NB4 (cell line): ENCODE results near the gene NSD1.

Experiments
- DNase-seq: peaks from one replicate; pipeline ENCODE4 v3.0.0; 2010; ENCODE audit warnings: low read depth
- H3K4me3 ChIP-seq: one replicate; pipeline ENCODE4 v1.5.1; 2011; ENCODE audit warnings: mild to moderate bottlenecking, low read depth, low read length, moderate library complexity
- MYC ChIP-seq: IDR thresholded peaks from 2 replicates; pipeline ENCODE4 v1.6.1; 2011; ENCODE audit warnings: low read depth, low read length
- POLR2A ChIP-seq: IDR thresholded peaks from 2 replicates; pipeline ENCODE4 v1.6.1; 2011; ENCODE audit warnings: mild to moderate bottlenecking; ENCODE audit not compliant: insufficient read length; ENCODE audit errors: extremely low read depth
- TF ChIP-seq, protein P1 (sequence below): IDR thresholded peaks from one replicate; pipeline ENCODE4 v1.5.1; 2012; ENCODE audit warnings: low read depth, low read length
- TF ChIP-seq, protein P2 (sequence below): IDR thresholded peaks from 2 replicates; pipeline ENCODE4 v1.6.1; 2011; ENCODE audit warnings: low read depth, low read length

The NSD1 gene

DNA sequence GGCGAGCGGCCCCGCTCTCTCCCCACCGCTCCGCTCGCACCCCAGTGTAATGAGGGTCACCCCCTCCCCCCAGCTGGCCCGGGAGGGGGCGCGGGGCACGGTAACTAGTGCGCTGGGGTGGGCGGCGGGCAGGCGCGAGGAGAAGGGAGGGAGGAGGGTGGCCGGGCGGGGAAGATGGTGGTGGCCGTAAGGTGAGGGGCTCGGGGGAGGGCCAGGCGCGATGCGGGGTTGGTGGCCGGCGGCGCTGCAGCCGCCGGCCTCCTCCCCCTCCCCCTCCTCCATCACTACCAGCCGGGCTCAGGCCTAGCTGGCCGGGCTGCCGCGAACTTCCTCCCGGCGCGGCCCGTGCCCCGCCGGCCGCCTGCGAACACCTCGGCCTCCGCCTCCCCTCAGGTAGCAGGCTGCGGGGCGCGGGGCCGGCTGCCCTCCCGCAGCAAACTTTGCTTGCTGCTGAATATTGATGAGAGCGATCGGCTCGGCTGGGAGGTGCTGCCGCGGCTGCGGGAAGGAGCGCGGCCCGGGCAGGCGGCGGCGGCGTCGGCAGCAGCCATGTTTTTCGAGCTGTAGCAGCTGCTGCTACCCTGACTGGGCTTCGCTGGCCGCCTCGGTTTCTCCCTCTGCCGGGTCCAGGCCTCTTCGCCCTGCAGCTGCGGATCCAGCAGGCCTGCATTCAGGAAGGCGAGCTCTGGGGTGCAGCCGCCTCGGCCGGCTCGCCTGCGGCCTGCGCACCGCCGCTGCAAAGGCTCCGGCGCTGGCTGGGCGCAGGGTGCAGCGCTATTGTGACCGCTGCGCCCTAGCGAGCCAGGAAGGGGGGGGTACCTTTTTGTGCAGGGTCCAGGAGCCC lies 502 bp downstream of the NSD1 start:
- peak overlapping the region; percentile 79 for H3K4me3 ChIP-seq
- DNase-seq: peak; percentile 67
- TF ChIP-seq POLR2A: peak; percentile 13
- TF ChIP-seq, protein P1, sequence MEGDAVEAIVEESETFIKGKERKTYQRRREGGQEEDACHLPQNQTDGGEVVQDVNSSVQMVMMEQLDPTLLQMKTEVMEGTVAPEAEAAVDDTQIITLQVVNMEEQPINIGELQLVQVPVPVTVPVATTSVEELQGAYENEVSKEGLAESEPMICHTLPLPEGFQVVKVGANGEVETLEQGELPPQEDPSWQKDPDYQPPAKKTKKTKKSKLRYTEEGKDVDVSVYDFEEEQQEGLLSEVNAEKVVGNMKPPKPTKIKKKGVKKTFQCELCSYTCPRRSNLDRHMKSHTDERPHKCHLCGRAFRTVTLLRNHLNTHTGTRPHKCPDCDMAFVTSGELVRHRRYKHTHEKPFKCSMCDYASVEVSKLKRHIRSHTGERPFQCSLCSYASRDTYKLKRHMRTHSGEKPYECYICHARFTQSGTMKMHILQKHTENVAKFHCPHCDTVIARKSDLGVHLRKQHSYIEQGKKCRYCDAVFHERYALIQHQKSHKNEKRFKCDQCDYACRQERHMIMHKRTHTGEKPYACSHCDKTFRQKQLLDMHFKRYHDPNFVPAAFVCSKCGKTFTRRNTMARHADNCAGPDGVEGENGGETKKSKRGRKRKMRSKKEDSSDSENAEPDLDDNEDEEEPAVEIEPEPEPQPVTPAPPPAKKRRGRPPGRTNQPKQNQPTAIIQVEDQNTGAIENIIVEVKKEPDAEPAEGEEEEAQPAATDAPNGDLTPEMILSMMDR: no peak
- 0 out of 2 replicates have a peak, but pooled peaks have one; percentile 13 for TF ChIP-seq MYC
- TF ChIP-seq, protein P2, sequence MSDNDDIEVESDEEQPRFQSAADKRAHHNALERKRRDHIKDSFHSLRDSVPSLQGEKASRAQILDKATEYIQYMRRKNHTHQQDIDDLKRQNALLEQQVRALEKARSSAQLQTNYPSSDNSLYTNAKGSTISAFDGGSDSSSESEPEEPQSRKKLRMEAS: no peak

DNA sequence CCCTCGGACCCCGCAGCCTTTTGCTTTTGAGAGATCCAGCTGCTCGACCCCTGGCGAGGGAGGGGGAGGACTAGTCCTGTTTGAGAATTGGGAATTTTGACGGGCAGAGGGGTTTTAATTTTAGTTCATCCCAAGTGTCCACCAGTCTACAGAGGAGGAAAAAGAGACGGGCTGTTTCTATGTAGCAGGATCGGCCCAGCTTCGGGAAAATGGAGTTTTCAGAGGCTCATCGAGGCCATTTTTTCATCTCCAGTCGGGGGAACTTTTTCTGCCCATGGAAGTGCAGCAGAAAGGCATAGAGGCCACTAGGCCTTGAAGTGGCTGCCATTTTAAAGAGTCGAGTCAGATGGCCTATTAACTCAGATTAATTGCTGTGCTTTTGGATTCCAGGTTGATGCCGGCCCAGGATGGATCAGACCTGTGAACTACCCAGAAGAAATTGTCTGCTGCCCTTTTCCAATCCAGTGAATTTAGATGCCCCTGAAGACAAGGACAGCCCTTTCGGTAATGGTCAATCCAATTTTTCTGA lies 1.2 kb downstream of the NSD1 start:
- TF ChIP-seq MYC (no peak), POLR2A (no peak)
- TF ChIP-seq, protein P1: no peak
- TF ChIP-seq, protein P2: no peak
- H3K4me3 ChIP-seq: peak overlapping the region; percentile 79

DNA sequence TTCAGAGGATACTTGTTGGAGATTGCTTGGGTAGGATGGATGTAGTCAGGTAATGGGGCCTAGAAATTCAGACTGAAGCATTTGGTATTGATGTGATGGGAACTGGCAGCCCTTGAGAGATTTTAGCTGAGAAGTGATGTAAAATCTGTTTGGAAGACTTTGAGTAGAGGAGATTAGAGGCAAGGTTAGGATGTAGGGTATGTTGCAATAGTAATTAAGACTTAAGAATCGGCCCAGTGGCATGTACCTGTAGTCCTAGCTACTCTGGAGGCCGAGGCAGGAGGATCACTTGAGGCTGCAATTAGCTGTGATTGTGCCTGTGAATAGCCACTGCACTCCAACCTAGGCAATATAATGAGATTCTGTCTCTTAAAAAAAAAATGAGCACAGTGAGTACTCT lies 6.7 kb downstream of the NSD1 start:
- TF ChIP-seq POLR2A (no peak), MYC (no peak)
- TF ChIP-seq, protein P1: no peak
- TF ChIP-seq, protein P2: no peak
- no peak for DNase-seq
- H3K4me3 ChIP-seq: no peak overlapping the region

More for the DNA sequence above, 1.2 kb downstream of the NSD1 start:
- peak; percentile 20 for DNase-seq

DNA sequence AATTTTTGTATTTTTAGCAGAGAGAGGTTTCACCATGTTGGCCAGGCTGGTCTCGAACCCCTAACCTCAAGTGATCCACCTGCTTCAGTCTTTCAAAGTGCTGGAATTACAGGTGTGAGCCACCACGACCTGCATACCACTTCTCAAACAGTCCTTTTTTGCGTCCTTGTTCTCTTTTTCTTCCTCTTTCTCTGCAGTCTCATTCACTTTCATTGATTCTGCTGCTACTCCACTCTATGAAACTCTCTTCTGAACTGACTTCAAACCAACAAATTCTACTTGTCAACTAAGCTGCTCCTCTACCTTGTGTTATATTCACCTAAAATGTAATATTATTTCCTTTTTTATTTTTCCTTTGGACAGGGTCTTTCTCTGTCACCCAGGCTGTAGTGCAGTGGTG lies 7.9 kb downstream of the NSD1 start:
- no peak overlapping the region for H3K4me3 ChIP-seq
- no peak for DNase-seq
- TF ChIP-seq, protein P1: no peak
- TF ChIP-seq MYC (no peak), POLR2A (no peak)
- TF ChIP-seq, protein P2: no peak

DNA sequence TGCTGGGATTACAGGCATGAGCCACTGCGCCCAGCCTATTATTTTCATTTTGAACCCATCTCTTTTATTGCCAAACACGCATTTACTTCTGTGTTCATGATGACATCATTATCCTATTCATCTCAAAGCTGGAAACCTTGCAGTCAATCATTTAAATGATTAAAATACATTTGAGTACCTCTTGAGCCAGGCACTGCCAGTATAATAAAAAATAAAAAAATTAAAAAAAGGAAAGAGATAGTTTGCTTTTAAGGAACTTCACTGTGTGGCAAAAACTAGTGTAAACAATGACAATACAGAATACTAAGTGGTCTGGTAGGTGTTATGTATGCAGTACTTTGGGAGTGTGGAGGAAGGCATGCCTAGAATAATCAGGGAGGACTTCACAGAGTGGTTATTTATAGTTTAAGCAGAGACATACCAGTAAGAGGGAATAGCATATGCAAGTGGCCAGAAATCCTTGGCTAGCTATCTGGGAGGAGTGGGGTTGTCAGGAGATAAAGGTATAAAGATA lies 8.6 kb downstream of the NSD1 start:
- H3K4me3 ChIP-seq: no peak overlapping the region
- TF ChIP-seq, protein P1: no peak
- TF ChIP-seq MYC: no peak
- TF ChIP-seq POLR2A: no peak
- TF ChIP-seq, protein P2: no peak
- no peak for DNase-seq
